ENCODE data around the gene NFKBIZ. TPM values are rescaled to one million over a fixed set of nuclear protein-coding genes. Genes with fewer than 3 reads are reported as not detected.
"Not testable (repeated sequence)": the region's sequence is repeated elsewhere in the genome, so short reads cannot be mapped to it uniquely, and the experiment has no call there.

The NFKBIZ gene
- total RNA-seq, 1 donor: 222 TPM

GRCh38 chr3:101868534-101869464, 19.5 kb downstream of the NFKBIZ start:
- DNase-seq (ENCODE audit: low read depth in 2 of 3, low spot score in 2 of 3): no peak

DNA sequence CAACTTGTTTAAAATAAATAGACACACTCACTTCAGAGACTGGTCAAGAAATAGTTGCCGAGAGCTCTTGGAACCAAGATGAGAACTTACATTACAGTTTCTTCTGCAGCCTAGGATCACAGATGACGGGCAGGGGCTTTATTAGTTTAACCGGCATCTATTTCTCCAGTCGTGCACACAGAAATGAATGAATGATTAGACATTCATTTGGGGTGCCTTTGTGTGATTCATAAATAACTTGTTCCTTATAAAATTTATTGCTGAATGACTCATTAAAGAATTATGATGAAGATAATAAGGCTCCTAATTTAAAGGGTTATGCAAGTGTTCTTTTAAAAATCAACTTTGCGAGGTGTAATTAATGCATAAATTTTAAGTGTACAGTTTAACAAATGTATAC, 20.8 kb downstream of the NFKBIZ start:
- no peak for DNase-seq (ENCODE audit: low read depth in 2 of 3, low spot score in 2 of 3)

DNA sequence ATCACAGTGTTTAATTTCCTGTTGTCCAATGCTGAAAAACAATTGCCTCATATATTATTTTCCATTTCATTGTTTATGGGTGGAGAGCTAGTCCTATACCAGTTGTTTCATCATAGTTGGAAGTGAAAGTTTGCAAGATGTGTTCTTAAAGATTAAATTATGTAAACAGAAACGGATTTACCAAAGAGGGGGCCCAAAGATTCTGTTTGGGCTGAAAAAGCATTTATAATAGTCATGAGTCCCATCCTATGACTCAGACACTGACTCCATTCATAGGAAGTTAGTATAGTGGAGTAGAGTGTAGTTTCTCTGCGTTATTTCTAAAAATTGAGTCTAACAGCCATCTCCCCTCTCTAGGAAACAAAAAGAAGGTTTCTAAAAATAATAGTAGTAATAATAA, 24.3 kb downstream of the NFKBIZ start:
- no peak for DNase-seq (ENCODE audit: low read depth in 2 of 3, low spot score in 2 of 3)

GRCh38 chr3:101876142-101876541, 26.8 kb downstream of the NFKBIZ start:
- DNase-seq (ENCODE audit: low read depth in 2 of 3, low spot score in 2 of 3): no peak

DNA sequence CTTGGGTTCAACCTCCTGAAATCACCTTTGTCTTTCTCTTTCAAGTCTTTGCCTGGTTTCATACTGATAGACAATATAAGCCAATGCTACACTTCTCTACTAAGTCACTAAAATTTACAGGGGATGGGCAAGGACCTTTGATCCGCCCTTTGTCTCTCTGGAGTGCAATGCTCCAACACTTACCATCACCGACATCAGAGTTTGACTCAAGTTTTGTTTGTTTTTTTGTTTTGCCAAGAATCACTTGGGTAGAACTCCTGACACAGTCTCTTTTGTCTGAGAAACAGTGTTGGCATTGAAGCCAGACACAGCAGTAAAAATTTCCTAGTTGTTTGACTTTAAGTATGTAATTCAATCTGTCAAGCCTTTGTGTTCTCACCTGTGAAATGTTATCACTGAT, 29.3 kb downstream of the NFKBIZ start:
- no peak for DNase-seq (ENCODE audit: low read depth in 2 of 3, low spot score in 2 of 3)

DNA sequence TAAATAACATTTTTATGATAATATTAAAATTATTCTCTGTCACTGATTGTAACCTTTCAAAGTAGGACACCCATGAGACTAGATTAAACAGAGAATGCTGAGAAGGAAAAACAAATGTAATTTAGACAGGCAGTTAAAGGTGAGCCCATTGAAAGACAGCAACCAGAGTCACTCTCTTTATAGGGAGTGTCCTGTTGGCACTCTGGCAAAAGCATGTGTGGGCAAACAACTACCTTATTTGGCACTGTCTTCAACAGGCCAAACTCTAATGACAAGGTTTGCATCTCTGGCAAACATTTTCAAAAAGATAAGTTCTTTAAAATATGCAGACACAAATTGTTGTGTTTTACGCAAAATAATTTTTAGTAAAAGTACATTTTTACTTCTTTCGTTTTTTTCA, 29.8 kb downstream of the NFKBIZ start:
- no peak for DNase-seq (ENCODE audit: low read depth in 2 of 3, low spot score in 2 of 3)

- DNase-seq (ENCODE audit: low read depth in 2 of 3, low spot score in 2 of 3): no peak
These were observed 30.4 kb downstream of the NFKBIZ start for GRCh38 chr3:101879623-101880284.

GRCh38 chr3:101884776-101885175, 35.5 kb downstream of the NFKBIZ start:
- DNase-seq (ENCODE audit: low read depth in 2 of 3, low spot score in 2 of 3): no peak

GRCh38 chr3:101885584-101885983, 36.3 kb downstream of the NFKBIZ start:
- not testable (repeated sequence) for DNase-seq (ENCODE audit: low read depth in 2 of 3, low spot score in 2 of 3)

- DNase-seq (ENCODE audit: low read depth in 2 of 3, low spot score in 2 of 3): no peak
These were observed 37.3 kb downstream of the NFKBIZ start for GRCh38 chr3:101886626-101887025.

DNA sequence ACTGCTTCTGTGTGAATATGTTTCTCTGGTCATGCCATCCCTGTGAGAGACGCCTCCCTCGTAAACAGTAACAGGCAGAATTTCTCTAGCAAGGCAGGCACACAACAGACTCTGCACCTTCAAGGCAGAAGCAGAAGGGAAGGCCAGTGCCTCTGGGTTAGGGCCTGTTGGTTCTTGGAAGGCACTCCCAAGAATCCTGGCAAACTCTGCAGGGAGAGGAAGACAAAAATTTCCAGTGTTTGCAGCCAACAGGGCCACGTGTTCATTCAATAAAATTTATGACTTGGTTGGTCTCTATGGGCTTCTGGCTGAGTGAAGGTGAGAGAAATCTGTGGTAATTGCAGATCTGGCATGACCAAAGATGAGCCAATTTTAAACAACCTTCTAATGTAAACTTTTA, 39.3 kb downstream of the NFKBIZ start:
- DNase-seq (ENCODE audit: low read depth in 2 of 3, low spot score in 2 of 3): no peak

- DNase-seq (ENCODE audit: low read depth in 2 of 3, low spot score in 2 of 3): no peak
These were observed 41.4 kb downstream of the NFKBIZ start for GRCh38 chr3:101890716-101891115.

DNA sequence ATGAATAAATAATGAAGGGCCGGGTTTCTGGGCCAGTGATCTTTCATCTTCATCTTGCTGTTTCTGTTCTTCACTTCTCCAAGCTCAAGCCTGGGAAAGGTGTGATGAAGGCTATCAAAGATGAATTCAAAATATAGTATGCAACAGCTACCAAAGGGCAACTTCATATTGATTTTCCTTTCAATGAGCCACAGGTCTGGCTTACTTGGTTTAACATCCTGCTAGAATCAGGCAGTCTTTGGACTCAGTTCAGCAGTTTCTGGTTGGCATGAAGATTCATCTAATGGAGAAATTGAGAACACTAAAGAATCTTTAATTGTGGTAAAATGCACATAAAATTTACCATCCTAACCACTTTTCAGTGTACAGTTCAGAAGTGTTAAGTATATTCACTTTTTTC, 43.3 kb downstream of the NFKBIZ start:
- DNase-seq (ENCODE audit: low read depth in 2 of 3, low spot score in 2 of 3): no peak

DNA sequence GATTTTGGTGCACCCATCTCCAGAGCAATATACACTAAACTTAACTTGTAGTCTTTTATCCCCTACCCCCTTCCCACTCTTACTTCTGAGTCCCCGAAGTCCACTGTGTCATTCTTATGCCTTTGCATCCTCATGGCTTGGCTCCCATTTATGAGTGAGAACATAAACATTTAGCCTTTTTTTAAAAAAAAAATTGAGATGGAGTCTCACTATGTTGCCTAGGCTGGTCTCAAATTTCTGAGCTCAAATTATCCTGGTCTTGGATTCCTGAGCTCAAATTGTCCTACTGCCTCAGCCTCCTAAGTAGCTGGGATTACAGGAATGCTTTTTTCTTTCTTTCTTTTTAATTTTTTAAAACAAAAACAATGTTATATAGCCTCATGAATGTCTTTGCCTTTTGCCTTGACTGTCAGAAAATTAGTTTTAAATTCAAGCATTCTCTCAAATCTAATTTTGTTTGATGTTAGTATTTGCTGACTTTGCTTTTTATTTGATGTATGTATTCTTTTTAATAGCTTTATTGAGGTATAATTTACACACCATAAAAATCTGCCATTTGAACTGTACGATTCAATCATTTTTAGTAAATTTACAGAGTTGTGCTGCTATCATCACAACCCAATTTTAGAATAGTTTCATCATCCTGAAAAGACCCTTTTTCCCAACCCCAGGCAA, 46.9 kb downstream of the NFKBIZ start:
- no peak for DNase-seq (ENCODE audit: low read depth in 2 of 3, low spot score in 2 of 3)

DNA sequence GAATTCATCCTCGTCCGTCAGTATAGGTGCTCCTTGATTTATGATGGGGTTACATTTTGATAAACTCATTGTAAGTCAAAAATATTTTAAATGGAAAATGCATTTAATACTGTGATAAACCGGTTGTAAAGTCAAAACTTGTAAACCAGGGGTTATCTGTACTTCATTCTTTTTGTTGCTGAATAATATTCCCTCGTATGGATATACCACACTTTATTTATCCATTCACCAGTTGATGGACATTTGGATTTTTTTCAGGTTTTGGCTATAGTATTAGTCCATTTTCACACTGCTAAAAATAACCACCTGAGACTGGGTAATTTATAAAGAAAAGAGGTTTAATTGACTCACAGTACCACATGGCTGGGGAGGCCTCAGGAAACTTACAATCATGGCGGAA, 47.7 kb downstream of the NFKBIZ start:
- no peak for DNase-seq (ENCODE audit: low read depth in 2 of 3, low spot score in 2 of 3)

GRCh38 chr3:101898039-101898438, 48.7 kb downstream of the NFKBIZ start:
- DNase-seq (ENCODE audit: low read depth in 2 of 3, low spot score in 2 of 3): peak in 1 of 3 donors; percentile 33

DNA sequence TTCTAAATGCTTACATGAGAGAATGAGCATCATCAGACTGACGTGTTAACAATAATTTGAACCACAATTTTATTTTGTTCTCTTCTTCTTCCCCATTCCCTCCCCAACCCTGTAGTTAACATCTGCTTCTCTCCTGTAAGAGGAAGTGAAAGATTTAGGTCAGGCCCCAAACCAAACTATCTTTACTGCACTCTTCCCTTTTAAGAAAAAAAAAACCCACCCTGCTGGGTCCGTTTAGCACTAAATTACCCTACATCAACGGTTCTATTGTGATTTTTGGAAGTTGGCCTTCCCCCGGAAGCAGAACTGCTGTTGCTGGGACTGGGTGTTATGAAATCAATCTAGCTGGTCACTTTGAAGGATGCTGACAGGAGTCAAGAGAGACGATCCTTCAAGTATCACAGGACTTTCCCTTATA, 49.4 kb downstream of the NFKBIZ start:
- peak in 2 of 3 donors; percentile 44 to 89 for DNase-seq (ENCODE audit: low read depth in 2 of 3, low spot score in 2 of 3)

GRCh38 chr3:101900316-101900715, 51.0 kb downstream of the NFKBIZ start:
- DNase-seq (ENCODE audit: low read depth in 2 of 3, low spot score in 2 of 3): no peak

- DNase-seq (ENCODE audit: low read depth in 2 of 3, low spot score in 2 of 3): no peak
These were observed 51.4 kb downstream of the NFKBIZ start for GRCh38 chr3:101900736-101901135.

DNA sequence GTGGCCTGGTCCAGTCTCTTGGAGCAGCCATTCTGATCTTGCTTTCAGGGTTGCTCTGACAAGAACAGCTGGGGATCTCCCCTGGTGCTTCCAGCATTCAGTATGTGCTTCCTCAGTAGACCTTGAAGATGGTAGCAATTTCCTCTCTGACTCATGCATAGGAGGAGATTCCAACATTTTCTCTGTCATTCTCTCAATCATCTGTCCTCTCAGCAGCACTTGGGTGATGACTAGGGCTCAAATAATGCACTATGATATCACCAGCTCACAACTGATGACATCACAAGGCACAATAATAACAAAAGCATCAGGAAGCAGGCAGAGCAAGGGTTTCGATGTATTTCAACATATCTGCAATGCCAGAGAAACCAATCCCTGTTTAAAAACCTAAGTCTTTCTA, 52.7 kb downstream of the NFKBIZ start:
- no peak for DNase-seq (ENCODE audit: low read depth in 2 of 3, low spot score in 2 of 3)

DNA sequence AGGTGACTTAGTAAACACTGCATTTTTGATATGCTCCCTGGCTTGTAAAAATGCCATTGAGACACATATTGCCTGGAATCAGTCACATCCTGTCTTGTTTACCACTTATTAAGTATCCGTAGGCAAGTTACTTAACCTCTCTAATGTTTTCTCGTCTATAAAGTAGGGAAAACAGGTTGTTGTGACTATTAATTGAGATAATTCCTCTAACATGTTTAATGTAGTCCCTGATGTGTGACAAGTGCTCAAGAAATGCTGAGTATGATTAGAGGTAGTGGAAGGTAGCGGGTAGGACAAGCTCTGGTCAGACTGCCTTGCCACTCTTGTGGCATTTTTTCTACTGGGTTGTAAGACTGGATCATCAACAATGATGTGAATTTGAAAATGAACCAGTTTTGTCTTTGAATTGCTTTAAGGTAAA, 54.1 kb downstream of the NFKBIZ start:
- DNase-seq (ENCODE audit: low read depth in 2 of 3, low spot score in 2 of 3): no peak
